ENCODE measurements around the gene PCSK6. TPM values are rescaled to one million over a fixed set of nuclear protein-coding genes. Genes with fewer than 3 reads are reported as not detected.

Gene PCSK6
- total RNA-seq, 2 experiments from 2014 or later, result 0.57 TPM; not detected in 1

DNA sequence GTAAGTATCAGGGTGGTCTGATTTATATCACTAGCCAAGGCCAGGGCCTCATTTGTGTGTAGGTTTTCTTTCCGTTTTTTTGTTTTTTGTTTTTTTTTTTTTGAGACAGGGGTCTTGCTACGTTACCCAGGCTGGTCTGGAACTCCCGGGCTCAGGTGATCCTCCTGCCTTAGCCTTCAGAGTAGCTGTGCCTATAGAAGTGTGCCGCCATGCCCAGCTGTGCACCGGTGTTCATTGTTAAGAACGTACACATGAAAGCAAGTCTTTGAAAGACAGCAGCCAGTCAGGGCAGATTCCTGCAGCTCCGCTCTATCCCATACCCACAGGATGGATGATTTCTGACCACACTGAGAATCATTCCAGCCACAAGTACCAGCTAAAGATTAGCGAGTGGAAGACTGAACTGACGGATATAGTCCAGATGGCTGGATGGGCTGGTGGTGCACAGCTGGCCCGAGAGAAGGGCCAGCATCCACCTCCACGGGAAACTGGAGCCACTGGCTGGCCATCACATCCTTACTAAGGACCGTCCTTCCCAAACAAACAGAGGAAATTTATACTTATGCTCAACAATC lies 95.4 kb downstream of the PCSK6 start:
- H3K9me3 ChIP-seq (ENCODE audit: low read length), result no peaks in the 10 kb centered on the region
- no TSS peak for BruUV-seq (replicated peaks)
- H4K20me1 ChIP-seq (ENCODE audit: insufficient read depth, low read length), result no peaks in the 10 kb centered on the region
- H3K4me3 ChIP-seq (ENCODE audit: low read depth, low read length, poor library complexity, severe bottlenecking), result no peak overlapping the region
- H3K36me3 ChIP-seq (ENCODE audit: insufficient read depth, low read length), result no peaks in the 10 kb centered on the region
- no peak overlapping the region for H3K4me2 ChIP-seq (ENCODE audit: low read length)
- H3K79me2 ChIP-seq (ENCODE audit: insufficient read depth, low read depth, low read length), result no peaks in the 10 kb centered on the region
- no peak for DNase-seq (ENCODE audit: low spot score)
- TF ChIP-seq, protein P1, sequence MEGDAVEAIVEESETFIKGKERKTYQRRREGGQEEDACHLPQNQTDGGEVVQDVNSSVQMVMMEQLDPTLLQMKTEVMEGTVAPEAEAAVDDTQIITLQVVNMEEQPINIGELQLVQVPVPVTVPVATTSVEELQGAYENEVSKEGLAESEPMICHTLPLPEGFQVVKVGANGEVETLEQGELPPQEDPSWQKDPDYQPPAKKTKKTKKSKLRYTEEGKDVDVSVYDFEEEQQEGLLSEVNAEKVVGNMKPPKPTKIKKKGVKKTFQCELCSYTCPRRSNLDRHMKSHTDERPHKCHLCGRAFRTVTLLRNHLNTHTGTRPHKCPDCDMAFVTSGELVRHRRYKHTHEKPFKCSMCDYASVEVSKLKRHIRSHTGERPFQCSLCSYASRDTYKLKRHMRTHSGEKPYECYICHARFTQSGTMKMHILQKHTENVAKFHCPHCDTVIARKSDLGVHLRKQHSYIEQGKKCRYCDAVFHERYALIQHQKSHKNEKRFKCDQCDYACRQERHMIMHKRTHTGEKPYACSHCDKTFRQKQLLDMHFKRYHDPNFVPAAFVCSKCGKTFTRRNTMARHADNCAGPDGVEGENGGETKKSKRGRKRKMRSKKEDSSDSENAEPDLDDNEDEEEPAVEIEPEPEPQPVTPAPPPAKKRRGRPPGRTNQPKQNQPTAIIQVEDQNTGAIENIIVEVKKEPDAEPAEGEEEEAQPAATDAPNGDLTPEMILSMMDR (conservative IDR thresholded peaks at IDR 0.05; ENCODE audit: low read length), result no peak
- TF ChIP-seq EZH2phosphoT487 (IDR thresholded peaks at IDR 0.05; ENCODE audit: borderline replicate concordance, low read depth, low read length), result no peak
- CTCF ChIA-PET (ENCODE audit: unreplicated experiment), result interaction anchor here (0.5 kb wide), 1 partner anchor 100 kb away, joined by 4 read pairs; no protein-coding TSS in a partner anchor
- no peaks in the 10 kb centered on the region for H3K9me2 ChIP-seq (ENCODE audit: insufficient read depth, low read length)
- POLR2A ChIA-PET, result no interaction called here
- no peak overlapping the region for H2AFZ ChIP-seq (ENCODE audit: low read length)
- no peak overlapping the region for H3K27ac ChIP-seq (ENCODE audit: low read depth, low read length, poor library complexity, severe bottlenecking)
- intact Hi-C loops (cut with micrococcal nuclease; ENCODE audit: unreplicated experiment), result no loop called here
- no peaks in the 10 kb centered on the region for H3K4me1 ChIP-seq (ENCODE audit: insufficient read depth, low read length, poor library complexity, severe bottlenecking)

DNA sequence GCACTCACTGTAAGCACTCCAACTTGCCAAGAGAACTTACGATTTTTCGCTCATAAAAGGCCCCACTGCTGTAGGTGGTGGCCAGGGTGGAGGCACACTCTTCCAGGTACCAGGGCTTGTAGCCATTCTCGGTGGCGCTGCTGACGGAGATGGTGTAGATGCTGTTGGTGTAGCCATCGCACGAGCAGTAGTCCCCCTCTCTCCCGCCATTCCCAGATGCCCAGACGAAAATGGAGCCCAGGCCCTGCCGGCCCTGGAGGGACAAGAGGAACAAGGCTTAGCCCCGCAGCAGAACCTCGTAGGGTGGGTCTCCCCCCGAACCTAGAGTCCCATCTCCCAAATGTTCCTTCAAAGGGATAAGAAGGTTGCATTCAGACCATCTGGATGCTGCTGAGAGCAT lies 96.3 kb downstream of the PCSK6 start:
- TF ChIP-seq, protein P1 (conservative IDR thresholded peaks at IDR 0.05; ENCODE audit: low read length), result no peak
- TF ChIP-seq EZH2phosphoT487 (IDR thresholded peaks at IDR 0.05; ENCODE audit: borderline replicate concordance, low read depth, low read length), result no peak
- no peak overlapping the region for H3K4me3 ChIP-seq (ENCODE audit: low read depth, low read length, poor library complexity, severe bottlenecking)
- H3K4me2 ChIP-seq (ENCODE audit: low read length), result no peak overlapping the region
- H2AFZ ChIP-seq (ENCODE audit: low read length), result no peak overlapping the region
- H3K36me3 ChIP-seq (ENCODE audit: insufficient read depth, low read length), result no peaks in the 10 kb centered on the region
- H3K27ac ChIP-seq (ENCODE audit: low read depth, low read length, poor library complexity, severe bottlenecking), result no peak overlapping the region
- no peaks in the 10 kb centered on the region for H3K9me2 ChIP-seq (ENCODE audit: insufficient read depth, low read length)
- no peak for DNase-seq (ENCODE audit: low spot score)
- no TSS peak for BruUV-seq (replicated peaks)
- ChIA-PET POLR2A (no interaction called here), CTCF (ENCODE audit: unreplicated experiment) (no interaction called here)
- no peaks in the 10 kb centered on the region for H4K20me1 ChIP-seq (ENCODE audit: insufficient read depth, low read length)
- intact Hi-C loops (cut with micrococcal nuclease; ENCODE audit: unreplicated experiment), result no loop called here
- no peaks in the 10 kb centered on the region for H3K9me3 ChIP-seq (ENCODE audit: low read length)
- no peaks in the 10 kb centered on the region for H3K4me1 ChIP-seq (ENCODE audit: insufficient read depth, low read length, poor library complexity, severe bottlenecking)
- H3K79me2 ChIP-seq (ENCODE audit: insufficient read depth, low read depth, low read length), result no peaks in the 10 kb centered on the region

DNA sequence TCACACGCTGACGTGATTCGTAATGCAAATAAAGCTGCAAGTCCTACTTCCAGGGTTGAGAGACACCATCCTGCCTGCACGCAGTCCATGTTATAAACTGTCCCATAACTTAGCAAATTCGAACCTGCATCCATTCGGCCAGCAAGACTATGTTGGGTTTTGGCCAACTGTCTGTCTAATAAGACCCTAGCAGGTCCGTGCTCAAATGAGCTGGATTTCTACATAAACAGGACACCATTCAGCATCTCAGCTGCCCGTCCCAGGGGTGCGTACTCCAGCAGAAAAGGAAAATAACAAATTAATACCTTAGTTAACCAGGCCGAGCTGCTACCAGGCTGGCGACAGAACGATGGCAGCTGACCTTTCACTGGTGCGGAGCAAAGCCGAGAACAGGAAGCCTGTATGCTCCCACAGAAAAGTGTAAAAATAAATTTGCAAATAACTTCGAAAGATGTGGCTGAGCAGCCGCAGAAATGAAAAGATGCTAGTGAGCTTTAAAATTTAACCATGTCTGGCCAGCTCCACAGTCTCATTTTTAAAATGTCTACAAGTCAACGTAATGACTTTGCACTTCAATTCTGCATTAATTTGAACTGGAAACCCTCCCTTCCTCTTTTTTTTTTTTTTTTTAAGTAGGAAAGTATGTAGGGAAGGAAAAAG lies 97.4 kb downstream of the PCSK6 start:
- ChIA-PET CTCF (ENCODE audit: unreplicated experiment) (no interaction called here), POLR2A (interaction anchor here (0.6 to 1.0 kb wide), 3 partner anchors 10 to 22 kb away, joined by 3 to 5 read pairs (median 4); no protein-coding TSS in a partner anchor)
- Histone ChIP-seq H3K4me2 (ENCODE audit: low read length) (peak overlapping the region; percentile 31), H4K20me1 (ENCODE audit: insufficient read depth, low read length) (no peaks in the 10 kb centered on the region), H3K4me1 (ENCODE audit: insufficient read depth, low read length, poor library complexity, severe bottlenecking) (no peaks in the 10 kb centered on the region), H3K36me3 (ENCODE audit: insufficient read depth, low read length) (no peaks in the 10 kb centered on the region), H3K9me3 (ENCODE audit: low read length) (no peaks in the 10 kb centered on the region), H3K27ac (ENCODE audit: low read depth, low read length, poor library complexity, severe bottlenecking) (no peak overlapping the region), H2AFZ (ENCODE audit: low read length) (no peak overlapping the region), H3K4me3 (ENCODE audit: low read depth, low read length, poor library complexity, severe bottlenecking) (no peak overlapping the region), H3K79me2 (ENCODE audit: insufficient read depth, low read depth, low read length) (no peaks in the 10 kb centered on the region), H3K9me2 (ENCODE audit: insufficient read depth, low read length) (no peaks in the 10 kb centered on the region)
- TF ChIP-seq EZH2phosphoT487 (IDR thresholded peaks at IDR 0.05; ENCODE audit: borderline replicate concordance, low read depth, low read length), result no peak
- TF ChIP-seq, protein P1 (conservative IDR thresholded peaks at IDR 0.05; ENCODE audit: low read length), result no peak
- no peak for DNase-seq (ENCODE audit: low spot score)
- BruUV-seq (replicated peaks), result no TSS peak
- intact Hi-C loops (cut with micrococcal nuclease; ENCODE audit: unreplicated experiment), result no loop called here
